CD4-positive, alpha-beta memory T cell (primary cell): ENCODE results near the gene COPG2. TPM values are rescaled to one million over a fixed set of nuclear protein-coding genes. Genes with fewer than 3 reads are reported as not detected.

Source experiments
- CTCF ChIA-PET: fragments of 350-600 bp; sonication (Branson Sonifier 250); formaldehyde crosslinking; loops from one replicate; lab custom pipeline; 2021; ENCODE audit warnings: inconsistent platforms; ENCODE audit not compliant: partially characterized antibody; lab: Charles Lee
- POLR2A ChIA-PET: fragments of 350-600 bp; sonication (Branson Sonifier 250); formaldehyde crosslinking; loops from one replicate; lab custom pipeline; 2021; ENCODE audit not compliant: partially characterized antibody; lab: Charles Lee
- DNase-seq, 5 donors: peaks; one replicate each; pipeline versions ENCODE4 v3.0.0 to v3.0.0-alpha.2; 2020 to 2022; ENCODE audit warnings: mixed read lengths in 1 of 5
- H3K27ac ChIP-seq: one replicate; pipeline ENCODE4 v1.7.0; 2013; ENCODE audit warnings: low read depth, low read length
- H3K27me3 ChIP-seq: 2 replicates; pipeline ENCODE4 v1.7.0; 2013; ENCODE audit warnings: mild to moderate bottlenecking, low read length, moderate library complexity; ENCODE audit not compliant: insufficient read depth
- H3K36me3 ChIP-seq: 2 replicates; pipeline ENCODE4 v1.7.0; 2013; ENCODE audit warnings: mild to moderate bottlenecking, low read length, moderate library complexity; ENCODE audit not compliant: insufficient read depth
- H3K4me1 ChIP-seq: 2 replicates; pipeline ENCODE4 v1.7.0; 2013; ENCODE audit warnings: mild to moderate bottlenecking, low read length, moderate library complexity; ENCODE audit not compliant: insufficient read depth
- H3K4me3 ChIP-seq, 2 donors: one replicate each; pipeline ENCODE4 v1.7.0; 2013; ENCODE audit warnings: low read length in 2 of 2, mild to moderate bottlenecking in 1 of 2
- H3K9me3 ChIP-seq, 2 donors: one replicate each; pipeline ENCODE4 v1.7.0; 2013; ENCODE audit warnings: low read length in 2 of 2, control low read depth in 1 of 2; ENCODE audit not compliant: control insufficient read depth in 1 of 2
- H3K27ac Mint-ChIP-seq, 7 donors: one replicate each; pipeline ENCODE4 v1.8.0; 2020 to 2021; ENCODE audit warnings: mixed read lengths in 7 of 7, mild to moderate bottlenecking in 6 of 7, inconsistent platforms in 3 of 7, moderate library complexity in 3 of 7
- H3K27me3 Mint-ChIP-seq, 2 donors: one replicate each; pipeline ENCODE4 v1.8.0; 2020 to 2021; ENCODE audit warnings: mixed read lengths in 2 of 2
- H3K36me3 Mint-ChIP-seq, 2 donors: one replicate each; pipeline ENCODE4 v1.8.0; 2020 to 2021; ENCODE audit warnings: mixed read lengths in 2 of 2, inconsistent platforms in 1 of 2, mild to moderate bottlenecking in 1 of 2
- H3K4me1 Mint-ChIP-seq, 4 donors: one replicate each; pipeline ENCODE4 v1.8.0; 2020 to 2021; ENCODE audit warnings: mixed read lengths in 4 of 4, mild to moderate bottlenecking in 1 of 4
- H3K4me3 Mint-ChIP-seq, 8 donors: one replicate each; pipeline ENCODE4 v1.8.0; 2020 to 2021; ENCODE audit warnings: mixed read lengths in 8 of 8, mild to moderate bottlenecking in 7 of 8, moderate library complexity in 6 of 8, inconsistent platforms in 3 of 8
- H3K9me3 Mint-ChIP-seq, 8 donors: one replicate each; pipeline ENCODE4 v1.8.0; 2020 to 2021; ENCODE audit warnings: mixed read lengths in 8 of 8, mild to moderate bottlenecking in 5 of 8, inconsistent platforms in 3 of 8, moderate library complexity in 1 of 8
- intact Hi-C: fragments of 100-400 bp; cut with micrococcal nuclease; formaldehyde crosslinking; loops from one replicate; pipeline ENCODE4 v1.15.1; 2023
- polyA plus RNA-seq, 2 donors: library from polyadenylated mRNA; unstranded; fragments of 300-500 nt; fragmentation: Illumina TruSeq; gene quantifications; one replicate each; pipeline ENCODE4 v1.2.3, GENCODE V29; 2021
- total RNA-seq, 2 experiments: library from RNA; stranded (reverse); gene quantifications; one replicate each; pipeline ENCODE4 v1.2.3, GENCODE V29; 2021

Gene COPG2
- total and polyA plus RNA-seq, 4 experiments from 2014 or later = 0.92 to 8.2 (median 4.9) TPM

GRCh38 chr7:130672146-130672545 is 3.6 kb upstream of the COPG2 start:
- peaks cover 3 to 4% of the 10 kb centered on the region in 2 donors for H3K27me3 Mint-ChIP-seq
- DNase-seq = no peak
- ChIA-PET CTCF (no interaction called here), POLR2A (no interaction called here)
- intact Hi-C loops = no loop called here
- Histone ChIP-seq H3K4me3 (no peak overlapping the region), H3K36me3 (no peaks in the 10 kb centered on the region), H3K27me3 (no peaks in the 10 kb centered on the region), H3K9me3 (no peaks in the 10 kb centered on the region), H3K4me1 (peaks cover 16% of the 10 kb centered on the region), H3K27ac (no peak overlapping the region)
- no peak overlapping the region for H3K4me3 Mint-ChIP-seq
- H3K9me3 Mint-ChIP-seq = no peaks in the 10 kb centered on the region
- H3K36me3 Mint-ChIP-seq = peaks cover 0 to 4% of the 10 kb centered on the region in 2 donors
- H3K4me1 Mint-ChIP-seq = peaks cover 8 to 16% (median 15%) of the 10 kb centered on the region in 4 donors
- H3K27ac Mint-ChIP-seq = no peak overlapping the region

- ChIA-PET POLR2A (no interaction called here), CTCF (no interaction called here)
- H3K27ac Mint-ChIP-seq = peak overlapping the region; percentile 73 to 91 (median 91)
- Histone ChIP-seq H3K27me3 (no peaks in the 10 kb centered on the region), H3K27ac (peak overlapping the region; percentile 50), H3K36me3 (no peaks in the 10 kb centered on the region), H3K9me3 (no peaks in the 10 kb centered on the region), H3K4me3 (peak overlapping the region; percentile 36 to 75), H3K4me1 (peaks cover 16% of the 10 kb centered on the region)
- H3K9me3 Mint-ChIP-seq = no peaks in the 10 kb centered on the region
- peaks cover 8 to 19% (median 15%) of the 10 kb centered on the region in 4 donors for H3K4me1 Mint-ChIP-seq
- H3K36me3 Mint-ChIP-seq = peaks cover 0 to 10% of the 10 kb centered on the region in 2 donors
- intact Hi-C loops = loop anchor here (5.0 kb wide), 1 partner anchor 597 kb away; the partner anchor contains the start of gene KLHDC10
- H3K27me3 Mint-ChIP-seq = peaks cover 2 to 3% of the 10 kb centered on the region in 2 donors
- DNase-seq = peak in 2 of 5 donors; percentile 13 to 15
- H3K4me3 Mint-ChIP-seq = peak overlapping the region; percentile 87 to 92 (median 90)
These were observed 645 bp upstream of the COPG2 start for GRCh38 chr7:130669085-130669700.

- Histone ChIP-seq H3K27me3 (no peaks in the 10 kb centered on the region), H3K27ac (no peak overlapping the region), H3K4me3 (peak overlapping the region; percentile 75 to 82), H3K4me1 (peaks cover 16% of the 10 kb centered on the region), H3K9me3 (no peaks in the 10 kb centered on the region), H3K36me3 (no peaks in the 10 kb centered on the region)
- H3K4me3 Mint-ChIP-seq = peak overlapping the region; percentile 90 to 93 (median 90)
- no peaks in the 10 kb centered on the region for H3K27me3 Mint-ChIP-seq
- peak in 2 of 5 donors; percentile 8 to 11 for DNase-seq
- peak overlapping the region in 6 of 7 donors; percentile 58 to 91 (median 68) for H3K27ac Mint-ChIP-seq
- CTCF ChIA-PET = no interaction called here
- intact Hi-C loops = loop anchor here (5.0 kb wide), 1 partner anchor 595 kb away; the partner anchor contains the start of gene KLHDC10
- no peaks in the 10 kb centered on the region for H3K9me3 Mint-ChIP-seq
- POLR2A ChIA-PET = interaction anchor here (0.5 kb wide), 1 partner anchor 275 kb away, joined by 3 read pairs; no protein-coding TSS in a partner anchor
- peaks cover 0 to 11% of the 10 kb centered on the region in 2 donors for H3K36me3 Mint-ChIP-seq
- H3K4me1 Mint-ChIP-seq = peaks cover 8 to 19% (median 15%) of the 10 kb centered on the region in 4 donors
These were observed 823 bp downstream of the COPG2 start for GRCh38 chr7:130667593-130668257.

GRCh38 chr7:130662426-130662825 is 6.1 kb downstream of the COPG2 start:
- Mint-ChIP-seq H3K27ac (no peak overlapping the region), H3K4me1 (peaks cover under 1 to 7% (median 5%) of the 10 kb centered on the region in 4 donors), H3K4me3 (no peak overlapping the region), H3K27me3 (no peaks in the 10 kb centered on the region), H3K36me3 (peaks cover 38% of the 10 kb centered on the region in 2 donors), H3K9me3 (peaks cover 0 to 2% (median 0%) of the 10 kb centered on the region in 8 donors)
- Histone ChIP-seq H3K4me3 (no peak overlapping the region), H3K27ac (no peak overlapping the region), H3K9me3 (no peaks in the 10 kb centered on the region), H3K27me3 (no peaks in the 10 kb centered on the region), H3K4me1 (peaks cover 2% of the 10 kb centered on the region), H3K36me3 (no peaks in the 10 kb centered on the region)
- POLR2A ChIA-PET = no interaction called here
- intact Hi-C loops = no loop called here
- no peak for DNase-seq
- CTCF ChIA-PET = no interaction called here

GRCh38 chr7:130655286-130655685 is 13.3 kb downstream of the COPG2 start:
- H3K36me3 Mint-ChIP-seq = peaks cover 19 to 49% of the 10 kb centered on the region in 2 donors
- no peak overlapping the region for H3K27ac Mint-ChIP-seq
- CTCF ChIA-PET = interaction anchor here (0.6 kb wide), 1 partner anchor 105 kb away, joined by 3 read pairs; no protein-coding TSS in a partner anchor
- Histone ChIP-seq H3K36me3 (no peaks in the 10 kb centered on the region), H3K4me1 (no peaks in the 10 kb centered on the region), H3K9me3 (no peaks in the 10 kb centered on the region), H3K27me3 (no peaks in the 10 kb centered on the region), H3K4me3 (no peak overlapping the region), H3K27ac (no peak overlapping the region)
- intact Hi-C loops = no loop called here
- no peak overlapping the region for H3K4me3 Mint-ChIP-seq
- H3K9me3 Mint-ChIP-seq = no peaks in the 10 kb centered on the region
- no peaks in the 10 kb centered on the region for H3K4me1 Mint-ChIP-seq
- no peak for DNase-seq
- H3K27me3 Mint-ChIP-seq = no peaks in the 10 kb centered on the region
- POLR2A ChIA-PET = no interaction called here

- Mint-ChIP-seq H3K27me3 (no peaks in the 10 kb centered on the region), H3K4me3 (no peak overlapping the region), H3K27ac (no peak overlapping the region), H3K9me3 (no peaks in the 10 kb centered on the region), H3K36me3 (peaks cover 19 to 49% of the 10 kb centered on the region in 2 donors), H3K4me1 (peaks cover 0 to 3% (median 0%) of the 10 kb centered on the region in 4 donors)
- no peak for DNase-seq
- ChIA-PET POLR2A (no interaction called here), CTCF (interaction anchor here (0.6 kb wide), 1 partner anchor 105 kb away, joined by 3 read pairs; no protein-coding TSS in a partner anchor)
- H3K4me3 ChIP-seq = no peak overlapping the region
- H3K27me3 ChIP-seq = no peaks in the 10 kb centered on the region
- no peaks in the 10 kb centered on the region for H3K4me1 ChIP-seq
- intact Hi-C loops = no loop called here
- H3K27ac ChIP-seq = no peak overlapping the region
- H3K9me3 ChIP-seq = no peaks in the 10 kb centered on the region
- no peaks in the 10 kb centered on the region for H3K36me3 ChIP-seq
These were observed 13.7 kb downstream of the COPG2 start for GRCh38 chr7:130654850-130655249.

- intact Hi-C loops = no loop called here
- Histone ChIP-seq H3K36me3 (no peaks in the 10 kb centered on the region), H3K4me3 (no peak overlapping the region), H3K9me3 (no peaks in the 10 kb centered on the region), H3K27me3 (no peaks in the 10 kb centered on the region), H3K27ac (no peak overlapping the region), H3K4me1 (no peaks in the 10 kb centered on the region)
- H3K4me1 Mint-ChIP-seq = peaks cover 0 to 8% (median 7%) of the 10 kb centered on the region in 4 donors
- peaks cover 0 to 18% (median 1%) of the 10 kb centered on the region in 8 donors for H3K9me3 Mint-ChIP-seq
- no peaks in the 10 kb centered on the region for H3K27me3 Mint-ChIP-seq
- H3K4me3 Mint-ChIP-seq = no peak overlapping the region
- DNase-seq = no peak
- ChIA-PET CTCF (no interaction called here), POLR2A (no interaction called here)
- peaks cover 40 to 61% of the 10 kb centered on the region in 2 donors for H3K36me3 Mint-ChIP-seq
- no peak overlapping the region for H3K27ac Mint-ChIP-seq
These were observed 17.9 kb downstream of the COPG2 start for GRCh38 chr7:130650611-130651120.
